Keratinocyte (primary cell): ENCODE results near the gene IL1RAPL1. TPM values are rescaled to one million over a fixed set of nuclear protein-coding genes. Genes with fewer than 3 reads are reported as not detected.

Experiments
- DNase-seq: peaks from one replicate; pipeline ENCODE4 v3.0.0-alpha.2; 2011; ENCODE audit warnings: low read depth, missing footprints, low spot score
- FAIRE-seq: peaks from 2 replicates; lab custom pipeline; 2011; peaks lifted over from hg19 to GRCh38; lab: Jason Lieb, UNC
- H2AFZ ChIP-seq: 2 replicates; pipeline ENCODE4 v1.6.0; 2012; ENCODE audit warnings: low read length, control low read depth, inconsistent platforms; ENCODE audit not compliant: control insufficient read depth
- H3K27ac ChIP-seq: 2 replicates; pipeline ENCODE4 v1.5.1; 2011; ENCODE audit warnings: low read length; ENCODE audit not compliant: control insufficient read depth, insufficient read depth
- H3K27me3 ChIP-seq: 3 replicates; pipeline ENCODE4 v1.6.0; 2011; ENCODE audit warnings: low read length; ENCODE audit not compliant: control insufficient read depth, insufficient read depth; ENCODE audit errors: extremely low read depth
- H3K36me3 ChIP-seq, 2 experiments: 2 replicates in 1 of 2; 3 replicates in 1 of 2; pipeline ENCODE4 v1.5.1; 2011; ENCODE audit warnings: low read length in 2 of 2, mild to moderate bottlenecking in 1 of 2; ENCODE audit not compliant: control insufficient read depth in 2 of 2, insufficient read depth in 2 of 2; ENCODE audit errors: extremely low read depth in 1 of 2
- H3K4me1 ChIP-seq: 3 replicates; pipeline ENCODE4 v1.5.1; 2011; ENCODE audit warnings: low read length; ENCODE audit not compliant: control insufficient read depth, insufficient read depth; ENCODE audit errors: extremely low read depth
- H3K4me2 ChIP-seq: 3 replicates; pipeline ENCODE4 v1.6.0; 2011; ENCODE audit warnings: low read depth, low read length; ENCODE audit not compliant: control insufficient read depth, insufficient read depth; ENCODE audit errors: extremely low read depth
- H3K4me3 ChIP-seq, 3 experiments: fragments of 200-600 bp in 1 of 3; sonication (generic) in 1 of 3; 2 replicates in 2 of 3; 3 replicates in 1 of 3; pipeline ENCODE4 v1.5.1; 2011 to 2016; ENCODE audit warnings: low read length in 3 of 3, mild to moderate bottlenecking in 3 of 3, control low read depth in 2 of 3, inconsistent platforms in 1 of 3, low read depth in 1 of 3, mixed read lengths in 1 of 3, mixed run types in 1 of 3, moderate library complexity in 1 of 3; ENCODE audit not compliant: control insufficient read depth in 2 of 3, insufficient read depth in 2 of 3; ENCODE audit errors: extremely low read depth in 1 of 3
- H3K79me2 ChIP-seq: 2 replicates; pipeline ENCODE4 v1.6.0; 2012; ENCODE audit warnings: low read length; ENCODE audit not compliant: control insufficient read depth, insufficient read depth
- H3K9ac ChIP-seq: 3 replicates; pipeline ENCODE4 v1.6.0; 2011; ENCODE audit warnings: low read length; ENCODE audit not compliant: control insufficient read depth, insufficient read depth; ENCODE audit errors: extremely low read depth
- H3K9me1 ChIP-seq: 3 replicates; pipeline ENCODE4 v1.6.0; 2011; ENCODE audit warnings: low read length; ENCODE audit not compliant: control insufficient read depth, insufficient read depth; ENCODE audit errors: extremely low read depth
- H3K9me3 ChIP-seq: 2 replicates; pipeline ENCODE4 v1.5.1; 2012; ENCODE audit warnings: low read depth, low read length; ENCODE audit not compliant: control insufficient read depth
- H4K20me1 ChIP-seq: 3 replicates; pipeline ENCODE4 v1.6.0; 2011; ENCODE audit warnings: low read length; ENCODE audit not compliant: control insufficient read depth, insufficient read depth; ENCODE audit errors: extremely low read depth
- CTCF ChIP-seq, 3 experiments: IDR thresholded peaks in 1 of 3; conservative IDR thresholded peaks in 1 of 3; optimal IDR thresholded peaks in 1 of 3; 2 replicates in 2 of 3; 3 replicates in 1 of 3; pipeline versions ENCODE3 to v1.5.1; 2011; ENCODE audit warnings: low read length in 3 of 3, mild to moderate bottlenecking in 3 of 3, moderate library complexity in 2 of 3, control low read depth in 1 of 3, inconsistent platforms in 1 of 3; ENCODE audit not compliant: insufficient read depth in 2 of 3; ENCODE audit errors: extremely low read depth in 1 of 3
- EZH2 ChIP-seq: IDR thresholded peaks from one replicate; pipeline ENCODE4 v1.6.1; 2012; ENCODE audit warnings: inconsistent platforms, mild to moderate bottlenecking, low read length, moderate library complexity
- dilution Hi-C: fragments of 300-500 bp; cut with MboI; formaldehyde crosslinking; loops from one replicate; pipeline ENCODE4 v1.7.0; 2020; ENCODE audit warnings: low sequenced_read_pairs; ENCODE audit not compliant: extremely low pct_ligation_motif_present
- polyA plus RNA-seq, 5 experiments: library from polyadenylated mRNA; depleted of rRNA in 3 of 5; stranded (reverse) in 3 of 5; stranded (forward) in 1 of 5; unstranded in 1 of 5; fragments of >200 nt; gene quantifications; 1 replicate in 1 of 5; 2 replicates in 3 of 5; 3 replicates in 1 of 5; pipeline versions ENCODE4 v1.2.1 to v1.2.3, GENCODE V29; 2011 to 2012; ENCODE audit warnings: missing spikeins in 2 of 5, low read depth in 1 of 5, low replicate concordance in 1 of 5

Gene IL1RAPL1
- polyA plus RNA-seq, 1 donor (not counting 4 experiments of a cell fraction or from before 2014, with no cell fraction given) = 2.8 TPM

DNA sequence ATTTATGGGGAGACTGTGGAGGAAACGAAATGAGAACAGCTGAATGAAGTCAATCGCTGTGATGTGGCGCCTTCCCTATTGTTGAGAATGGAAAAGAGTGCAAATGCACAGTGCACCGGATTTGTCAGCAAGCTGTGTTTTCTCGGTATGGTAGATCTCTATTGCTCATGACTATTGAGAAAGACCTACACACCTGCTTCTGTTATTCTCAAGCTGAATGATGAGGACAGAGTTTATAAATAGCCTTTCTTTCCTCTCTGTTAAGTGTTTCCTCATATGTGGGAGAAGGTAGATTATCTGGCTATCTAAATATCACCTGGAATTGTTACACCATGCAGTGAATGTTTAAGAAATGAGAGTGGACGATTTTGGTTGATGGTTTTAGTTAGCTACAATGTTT is 650.7 kb downstream of the IL1RAPL1 start:
- H3K4me3 ChIP-seq = no peak overlapping the region
- H3K36me3 ChIP-seq = no peaks in the 10 kb centered on the region
- no peaks in the 10 kb centered on the region for H3K27me3 ChIP-seq
- H3K9ac ChIP-seq = no peak overlapping the region
- H3K79me2 ChIP-seq = no peaks in the 10 kb centered on the region
- no peaks in the 10 kb centered on the region for H3K4me1 ChIP-seq
- no peak overlapping the region for H2AFZ ChIP-seq
- TF ChIP-seq CTCF (optimal IDR thresholded peaks at IDR 0.05 in 1 of 3, IDR thresholded peaks at IDR 0.05 in 1 of 3, conservative IDR thresholded peaks at IDR 0.05 in 1 of 3; ENCODE audit: extremely low read depth in 1 of 3, insufficient read depth in 2 of 3, low read length in 3 of 3) (no peak), EZH2 (no peak)
- dilution Hi-C loops = no loop called here
- no peaks in the 10 kb centered on the region for H3K9me3 ChIP-seq
- no peak overlapping the region for H3K27ac ChIP-seq
- no peaks in the 10 kb centered on the region for H3K9me1 ChIP-seq
- H3K4me2 ChIP-seq = no peak overlapping the region
- no peaks in the 10 kb centered on the region for H4K20me1 ChIP-seq
- DNase-seq (no peak), FAIRE-seq (no peak)

DNA sequence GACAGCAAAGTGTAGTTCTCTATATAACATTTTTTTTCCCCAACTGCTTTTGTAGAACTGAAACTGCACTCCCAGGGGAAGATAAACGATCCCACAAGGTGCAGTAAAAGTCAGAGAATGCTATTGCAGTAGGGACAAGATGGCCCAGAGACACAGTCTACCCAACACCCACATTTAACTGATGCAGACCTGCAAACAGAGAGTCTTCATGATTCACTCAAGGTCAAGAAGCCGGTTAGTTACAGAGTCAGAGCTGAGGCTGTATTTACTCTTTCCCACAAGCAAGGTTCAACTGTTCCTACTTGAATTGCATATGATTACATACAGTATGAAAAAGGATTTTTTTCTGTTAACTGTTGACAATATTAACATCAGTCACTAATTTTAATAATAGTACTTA is 654.6 kb downstream of the IL1RAPL1 start:
- dilution Hi-C loops = no loop called here
- FAIRE-seq (no peak), DNase-seq (no peak)
- no peaks in the 10 kb centered on the region for H4K20me1 ChIP-seq
- H3K4me1 ChIP-seq = no peaks in the 10 kb centered on the region
- H3K9me1 ChIP-seq = no peaks in the 10 kb centered on the region
- H3K79me2 ChIP-seq = no peaks in the 10 kb centered on the region
- no peak overlapping the region for H3K27ac ChIP-seq
- no peaks in the 10 kb centered on the region for H3K36me3 ChIP-seq
- H3K4me2 ChIP-seq = no peak overlapping the region
- TF ChIP-seq CTCF (optimal IDR thresholded peaks at IDR 0.05 in 1 of 3, IDR thresholded peaks at IDR 0.05 in 1 of 3, conservative IDR thresholded peaks at IDR 0.05 in 1 of 3; ENCODE audit: extremely low read depth in 1 of 3, insufficient read depth in 2 of 3, low read length in 3 of 3) (no peak), EZH2 (no peak)
- no peak overlapping the region for H2AFZ ChIP-seq
- no peak overlapping the region for H3K4me3 ChIP-seq
- no peaks in the 10 kb centered on the region for H3K9me3 ChIP-seq
- H3K27me3 ChIP-seq = no peaks in the 10 kb centered on the region
- no peak overlapping the region for H3K9ac ChIP-seq
